Measurements from ENCODE around the gene CCDC97.
A peak's percentile ranks its signal among the peaks of the same experiment; 100 is the strongest.

Gene CCDC97

GRCh38 chr19:41304706-41305483 is 5.1 kb upstream of the CCDC97 start:
- in situ Hi-C loops (cut with MboI; ENCODE audit: low sequenced_read_pairs, unreplicated experiment), result no loop called here
- TF ChIP-seq CTCF (IDR thresholded peaks at IDR 0.05; ENCODE audit: borderline replicate concordance, control extremely low read depth, extremely low read depth, insufficient read depth, missing control alignments), result no peak
- DNase-seq (ENCODE audit: low spot score), result no peak

DNA sequence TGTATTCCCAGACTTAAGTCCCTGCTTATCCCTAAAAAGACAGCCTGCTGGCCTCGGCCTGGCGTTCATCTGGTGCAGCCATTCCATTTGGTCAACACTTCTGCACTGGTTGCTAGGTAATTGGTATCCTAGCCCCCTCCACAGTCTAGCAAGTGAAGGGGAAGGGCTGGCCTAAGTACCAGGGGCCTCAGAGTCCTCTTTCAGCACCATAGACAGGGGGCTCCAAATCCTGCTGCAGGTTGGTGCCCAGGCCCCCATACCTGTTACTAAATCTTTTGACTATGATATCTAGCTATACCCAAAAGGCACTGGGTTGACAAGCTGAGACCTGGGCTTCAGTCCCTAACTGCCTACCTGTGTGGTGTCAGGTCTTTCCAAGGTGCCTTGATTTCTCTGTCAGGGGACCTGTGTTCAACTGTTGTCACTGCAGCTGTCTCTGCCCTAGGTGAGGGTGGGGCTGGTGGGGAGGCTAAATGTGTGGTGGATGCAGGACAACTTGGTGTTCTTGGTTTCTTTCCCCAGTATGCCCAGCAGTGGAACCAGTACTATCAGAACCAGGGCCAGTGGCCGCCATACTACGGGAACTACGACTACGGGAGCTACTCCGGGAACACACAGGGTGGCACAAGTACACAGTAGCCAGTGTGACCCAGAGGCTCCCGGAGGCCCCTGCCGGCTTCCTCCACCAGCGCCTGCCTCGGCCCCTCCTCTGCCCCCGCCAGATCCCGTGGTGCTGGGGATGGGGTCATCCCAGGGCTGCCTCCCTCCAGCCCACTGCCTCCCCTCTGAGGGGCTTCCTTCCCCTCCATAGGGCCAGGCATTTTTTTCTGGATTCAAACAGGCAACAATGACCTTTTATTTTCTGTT is 3.8 kb upstream of the CCDC97 start:
- no peak for TF ChIP-seq CTCF (IDR thresholded peaks at IDR 0.05; ENCODE audit: borderline replicate concordance, control extremely low read depth, extremely low read depth, insufficient read depth, missing control alignments)
- in situ Hi-C loops (cut with MboI; ENCODE audit: low sequenced_read_pairs, unreplicated experiment), result no loop called here
- no peak for DNase-seq (ENCODE audit: low spot score)

DNA sequence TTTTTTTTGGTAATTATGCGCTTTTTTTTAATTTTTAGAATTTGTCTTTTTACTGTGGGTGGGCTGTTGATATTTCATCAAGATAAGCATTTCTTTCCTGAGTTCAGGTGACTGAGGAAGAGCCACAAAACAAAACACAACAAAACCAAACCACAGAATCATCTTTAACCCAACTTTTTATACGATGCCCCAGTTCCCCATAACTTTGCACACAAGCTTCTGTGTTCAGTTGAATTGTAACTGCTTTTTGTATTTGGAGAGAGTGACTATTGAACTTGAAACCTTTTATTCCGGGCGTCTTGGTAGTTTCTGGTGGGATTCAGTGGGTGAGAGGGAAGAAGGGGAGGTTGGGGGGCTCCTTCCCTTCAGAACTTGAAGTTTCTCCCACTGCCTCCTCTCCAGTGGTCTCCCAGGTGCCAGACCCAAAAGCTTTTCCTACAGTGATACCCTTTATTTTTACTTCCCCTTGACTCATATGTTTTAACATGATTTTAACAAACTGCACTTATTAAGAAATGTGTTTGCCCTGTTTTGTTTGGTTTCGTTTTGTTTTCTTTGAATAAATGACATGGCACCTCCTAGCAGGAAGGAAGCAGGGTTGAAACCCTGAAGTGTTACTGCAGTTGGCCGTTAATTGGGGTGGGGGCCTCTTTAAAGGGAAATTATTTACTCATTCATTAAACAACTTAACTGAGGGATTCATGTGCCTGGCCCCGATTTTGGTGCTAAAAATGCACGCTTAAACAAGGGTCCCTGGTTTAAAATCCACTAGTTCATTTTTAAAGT is 2.7 kb upstream of the CCDC97 start:
- TF ChIP-seq CTCF (IDR thresholded peaks at IDR 0.05; ENCODE audit: borderline replicate concordance, control extremely low read depth, extremely low read depth, insufficient read depth, missing control alignments), result no peak
- no peak for DNase-seq (ENCODE audit: low spot score)
- in situ Hi-C loops (cut with MboI; ENCODE audit: low sequenced_read_pairs, unreplicated experiment), result no loop called here

- no peak for DNase-seq (ENCODE audit: low spot score)
- no peak for TF ChIP-seq CTCF (IDR thresholded peaks at IDR 0.05; ENCODE audit: borderline replicate concordance, control extremely low read depth, extremely low read depth, insufficient read depth, missing control alignments)
- in situ Hi-C loops (cut with MboI; ENCODE audit: low sequenced_read_pairs, unreplicated experiment), result no loop called here
Observed at GRCh38 chr19:41307954-41308449, 2.0 kb upstream of the CCDC97 start.

GRCh38 chr19:41308450-41309179 is 1.4 kb upstream of the CCDC97 start:
- peak; percentile 92 for TF ChIP-seq CTCF (IDR thresholded peaks at IDR 0.05; ENCODE audit: borderline replicate concordance, control extremely low read depth, extremely low read depth, insufficient read depth, missing control alignments)
- in situ Hi-C loops (cut with MboI; ENCODE audit: low sequenced_read_pairs, unreplicated experiment), result no loop called here
- peak; percentile 81 for DNase-seq (ENCODE audit: low spot score)
